Measurements from ENCODE around the gene SOX13.

SOX13 gene

DNA sequence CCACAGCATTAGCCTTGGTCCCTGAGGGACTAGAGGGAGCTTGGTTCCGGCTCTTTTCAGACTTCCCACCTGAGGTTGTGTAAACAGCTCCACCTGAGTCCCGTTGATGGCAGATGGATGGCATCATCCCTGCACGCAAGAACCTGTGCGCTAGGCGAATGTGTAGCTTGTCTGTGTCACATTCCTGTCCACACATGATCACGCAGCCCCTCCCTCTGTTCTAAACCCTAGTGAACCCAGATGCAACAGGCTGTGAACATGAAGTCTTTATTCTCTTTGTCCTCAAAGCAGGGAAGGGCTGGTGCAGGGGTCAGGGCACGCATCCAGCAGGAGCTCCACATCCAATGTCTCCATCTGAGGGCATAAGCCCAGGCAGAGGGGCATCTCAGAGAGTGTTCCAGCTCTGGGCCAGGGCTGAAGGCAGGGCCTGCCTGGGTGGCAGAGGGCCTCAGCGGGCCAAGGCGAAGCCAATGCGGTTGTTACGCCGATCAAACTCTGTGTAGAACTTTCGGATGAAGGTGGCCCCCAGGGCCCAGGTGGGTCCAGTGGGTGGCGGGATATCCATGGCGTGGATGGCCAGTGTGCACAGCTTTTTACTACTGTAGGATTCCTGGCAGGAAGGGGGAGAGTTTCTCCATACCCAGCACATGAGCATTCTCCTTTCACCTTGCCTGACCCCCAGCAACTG, 81.8 kb downstream of the SOX13 start:
- no peak for FAIRE-seq

DNA sequence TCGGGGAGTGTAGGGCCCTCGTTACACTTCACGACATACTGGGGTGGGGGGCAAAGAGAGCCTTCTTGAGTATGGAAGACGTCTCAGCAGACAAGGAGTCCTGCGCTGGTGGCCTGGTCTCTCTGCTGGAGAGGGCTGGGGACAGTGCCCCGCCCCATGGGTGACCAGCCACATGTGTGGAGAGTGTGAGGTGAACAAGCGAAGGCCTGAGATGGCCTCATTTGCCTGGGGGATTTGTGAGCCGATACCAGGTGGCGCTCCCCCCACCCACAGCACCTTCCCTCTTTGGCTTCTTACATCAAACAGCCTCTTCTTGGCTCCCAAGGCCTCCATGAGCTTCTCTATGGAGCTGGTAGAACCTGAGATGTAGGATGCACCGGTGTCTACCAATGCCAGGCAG, 83.0 kb downstream of the SOX13 start:
- no peak for FAIRE-seq

GRCh38 chr1:204157962-204158361, 85.0 kb downstream of the SOX13 start:
- no peak for FAIRE-seq

DNA sequence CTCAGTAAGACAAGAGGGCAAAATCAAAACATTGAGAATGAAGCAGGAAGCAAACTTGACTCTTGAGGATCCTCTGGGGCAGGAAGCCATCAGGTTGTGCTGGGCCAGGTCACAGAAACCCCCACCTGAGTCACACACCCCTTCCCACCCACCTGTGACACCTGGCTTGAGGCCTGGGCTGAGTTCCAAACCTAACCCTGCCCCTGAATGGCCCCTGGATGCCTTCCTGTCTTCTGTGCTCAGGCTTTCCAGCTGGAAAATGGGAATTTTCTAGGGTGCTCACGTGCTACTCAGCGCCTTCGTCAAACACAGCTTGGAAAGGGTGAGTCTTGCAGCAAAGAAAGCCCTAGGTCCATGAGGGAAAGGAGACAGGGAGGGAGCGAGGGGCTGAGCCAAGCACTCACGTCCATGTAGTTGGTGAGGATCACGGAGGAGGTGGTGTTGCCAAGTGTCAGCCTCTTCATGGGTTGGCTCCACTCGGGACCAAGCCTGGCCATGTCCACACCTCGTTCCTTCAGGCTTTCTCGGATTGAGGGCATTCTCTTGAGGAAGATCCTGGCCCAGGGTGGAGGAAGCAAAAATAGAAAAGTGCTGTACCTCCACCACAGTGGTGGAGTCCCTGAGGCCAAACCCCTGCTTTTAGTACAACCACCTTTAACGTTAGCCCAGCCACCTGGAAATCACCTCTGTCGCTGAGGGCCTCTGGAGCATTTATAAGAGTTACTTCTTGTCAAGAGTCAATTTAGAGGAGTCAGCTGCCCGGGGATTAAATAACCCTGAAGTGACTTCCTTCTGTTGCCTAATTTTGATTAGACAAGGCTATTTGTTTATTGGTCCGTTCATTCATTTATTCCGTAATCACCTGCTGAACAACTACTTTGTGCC, 88.9 kb downstream of the SOX13 start:
- FAIRE-seq: no peak

GRCh38 chr1:204162494-204163074, 89.7 kb downstream of the SOX13 start:
- FAIRE-seq: no peak

- FAIRE-seq: no peak
Observed at GRCh38 chr1:204166219-204166618, 93.3 kb downstream of the SOX13 start, which contains the start of gene REN. Gene REN (minus strand): TSS chr1:204166337. CDS start chr1:204166293, 44 bp downstream.

DNA sequence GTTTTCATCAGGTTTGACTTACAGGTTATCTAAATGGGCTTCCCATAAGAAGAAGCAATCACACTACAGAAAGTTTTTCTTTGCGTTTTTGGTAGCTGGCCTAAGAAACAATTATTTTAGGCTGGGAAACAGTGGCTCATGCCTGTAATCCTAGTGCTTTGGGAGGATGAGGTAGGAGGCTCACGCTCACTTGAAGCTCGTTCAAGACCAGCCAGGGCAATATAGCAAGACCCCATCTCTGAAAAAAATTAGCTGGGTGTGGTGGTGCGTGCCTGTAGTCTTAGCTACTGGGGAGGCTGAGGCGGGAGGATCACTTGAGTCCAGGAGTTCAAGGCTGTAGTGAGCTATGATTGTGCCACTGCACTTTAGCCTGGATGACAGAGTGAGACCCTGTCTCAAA, 94.8 kb downstream of the SOX13 start:
- FAIRE-seq: no peak

DNA sequence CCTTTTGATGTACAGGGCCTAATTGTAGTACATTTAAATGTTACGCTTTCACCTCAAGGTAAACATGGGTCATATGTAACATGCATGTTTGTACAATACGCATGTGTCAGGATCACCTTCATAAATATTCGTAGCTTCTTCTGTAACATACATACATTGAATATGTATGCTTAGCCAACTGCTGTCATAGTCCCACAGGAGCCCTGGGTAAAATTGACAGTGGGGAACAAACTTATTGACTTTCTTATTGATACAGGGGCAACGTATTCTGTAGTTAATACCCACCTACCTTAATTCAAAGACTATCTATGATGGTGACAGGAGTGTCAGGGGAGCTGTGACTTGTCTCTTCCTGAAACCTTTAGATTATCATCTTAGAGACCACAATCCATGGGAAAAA, 96.9 kb downstream of the SOX13 start:
- no peak for FAIRE-seq

DNA sequence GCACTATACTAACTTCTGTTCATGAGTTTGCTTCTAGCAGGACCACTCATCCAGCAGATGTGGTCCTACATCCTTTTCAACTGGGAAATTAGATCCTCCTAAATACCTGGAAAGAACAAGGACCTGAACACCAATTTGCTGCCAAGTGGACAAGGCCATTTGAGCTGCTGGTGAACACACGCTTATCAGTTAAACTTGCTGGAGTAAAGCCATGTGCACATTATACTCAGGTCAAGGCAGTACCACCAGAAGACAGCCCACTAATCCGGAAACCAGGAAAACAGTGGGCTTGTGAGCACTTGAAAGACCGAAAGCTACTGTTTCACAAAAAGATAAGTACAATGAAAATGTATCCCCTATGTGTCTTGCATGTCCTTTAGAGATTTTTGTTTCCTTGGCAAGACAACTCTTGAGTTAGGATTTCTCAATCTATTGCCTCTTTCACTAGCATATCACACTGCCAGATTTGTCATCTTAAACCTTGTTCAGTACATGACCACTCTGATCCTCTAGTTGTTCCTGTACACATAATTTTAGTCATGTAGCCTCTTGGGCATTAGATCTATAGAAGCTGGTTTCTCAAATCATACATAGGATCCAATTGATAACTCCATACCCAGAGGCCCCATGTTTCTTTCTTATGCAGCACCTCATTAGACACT, 97.7 kb downstream of the SOX13 start:
- FAIRE-seq: no peak

- no peak for FAIRE-seq
Observed at GRCh38 chr1:204171751-204172178, 98.8 kb downstream of the SOX13 start.

- FAIRE-seq: no peak
Observed at GRCh38 chr1:204172404-204173029, 99.6 kb downstream of the SOX13 start.

- FAIRE-seq: no peak
Observed at GRCh38 chr1:204174958-204175357, 102.0 kb downstream of the SOX13 start.

GRCh38 chr1:204176049-204176448, 103.1 kb downstream of the SOX13 start:
- no peak for FAIRE-seq

- no peak for FAIRE-seq
Observed at GRCh38 chr1:204177133-204177532, 104.2 kb downstream of the SOX13 start.
